ENCODE results near the gene CCDC28A. TPM values are rescaled to one million over a fixed set of nuclear protein-coding genes. Genes with fewer than 3 reads are reported as not detected.

The CCDC28A gene
- total and polyA plus RNA-seq, 7 donors = 17.4 to 49.5 (median 26.5) TPM

DNA sequence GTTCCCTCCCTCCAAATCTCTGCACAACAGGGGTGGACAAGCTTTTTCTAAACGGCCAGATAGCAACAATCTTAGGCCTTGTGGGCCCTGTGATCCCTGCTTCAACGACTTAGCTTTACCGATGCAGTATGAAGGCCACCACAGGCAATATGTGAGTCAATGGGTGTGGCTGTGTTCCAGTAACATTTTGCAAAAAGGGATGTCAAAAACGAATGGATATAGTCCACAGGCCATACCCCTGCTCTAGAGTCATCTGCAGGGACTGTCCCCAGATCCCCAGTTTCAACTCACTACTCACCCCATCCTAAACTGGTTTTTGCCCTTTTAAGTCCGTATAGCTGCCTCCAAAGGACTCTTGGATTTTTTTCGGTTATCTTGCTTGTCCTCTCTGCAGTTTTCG lies 56.7 kb downstream of the CCDC28A start:
- no peak overlapping the region for H3K4me3 ChIP-seq
- H3K4me1 ChIP-seq = peaks cover 0 to 20% (median 10%) of the 10 kb centered on the region in 4 donors
- no peaks in the 10 kb centered on the region for H3K36me3 ChIP-seq
- H3K27ac ChIP-seq = no peak overlapping the region
- DNase-seq = no peak
- H3K9me3 ChIP-seq = no peaks in the 10 kb centered on the region
- intact Hi-C loops (cut with DNase I) = loop anchor here (5.0 kb wide), 1 partner anchor 37 kb away; no protein-coding TSS in a partner anchor
- H3K27me3 ChIP-seq = no peaks in the 10 kb centered on the region
- TF ChIP-seq POLR2A (IDR thresholded peaks at IDR 0.05) (no peak), EP300 (IDR thresholded peaks at IDR 0.05) (no peak), POLR2AphosphoS5 (IDR thresholded peaks at IDR 0.05) (no peak)
- TF ChIP-seq, protein P1, sequence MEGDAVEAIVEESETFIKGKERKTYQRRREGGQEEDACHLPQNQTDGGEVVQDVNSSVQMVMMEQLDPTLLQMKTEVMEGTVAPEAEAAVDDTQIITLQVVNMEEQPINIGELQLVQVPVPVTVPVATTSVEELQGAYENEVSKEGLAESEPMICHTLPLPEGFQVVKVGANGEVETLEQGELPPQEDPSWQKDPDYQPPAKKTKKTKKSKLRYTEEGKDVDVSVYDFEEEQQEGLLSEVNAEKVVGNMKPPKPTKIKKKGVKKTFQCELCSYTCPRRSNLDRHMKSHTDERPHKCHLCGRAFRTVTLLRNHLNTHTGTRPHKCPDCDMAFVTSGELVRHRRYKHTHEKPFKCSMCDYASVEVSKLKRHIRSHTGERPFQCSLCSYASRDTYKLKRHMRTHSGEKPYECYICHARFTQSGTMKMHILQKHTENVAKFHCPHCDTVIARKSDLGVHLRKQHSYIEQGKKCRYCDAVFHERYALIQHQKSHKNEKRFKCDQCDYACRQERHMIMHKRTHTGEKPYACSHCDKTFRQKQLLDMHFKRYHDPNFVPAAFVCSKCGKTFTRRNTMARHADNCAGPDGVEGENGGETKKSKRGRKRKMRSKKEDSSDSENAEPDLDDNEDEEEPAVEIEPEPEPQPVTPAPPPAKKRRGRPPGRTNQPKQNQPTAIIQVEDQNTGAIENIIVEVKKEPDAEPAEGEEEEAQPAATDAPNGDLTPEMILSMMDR (IDR thresholded peaks at IDR 0.05) = no peak
- 85 to 92% methylated on average over 7 of the region's 7 CpGs for WGBS, 2 donors

DNA sequence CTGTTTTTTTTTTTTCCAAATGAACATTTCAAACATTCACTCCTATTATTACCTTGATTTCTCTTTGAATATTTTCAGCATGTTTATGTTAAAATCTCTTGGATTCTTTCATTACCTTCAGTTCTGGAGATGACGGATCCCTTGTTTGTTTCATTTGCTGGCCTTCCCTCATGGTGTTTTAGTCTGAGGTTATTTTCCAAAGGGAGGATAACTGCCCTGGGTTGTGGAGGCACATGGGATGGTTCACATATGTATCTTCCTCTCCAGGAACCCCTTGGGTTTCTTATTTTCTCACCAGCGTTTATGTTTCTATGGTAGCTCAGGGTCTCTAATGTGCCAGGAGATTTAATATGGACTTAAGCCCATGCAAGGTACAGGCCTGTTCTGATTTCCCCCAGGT lies 58.6 kb downstream of the CCDC28A start:
- no peaks in the 10 kb centered on the region for H3K36me3 ChIP-seq
- no peak for DNase-seq
- H3K27me3 ChIP-seq = no peaks in the 10 kb centered on the region
- H3K4me1 ChIP-seq = peaks cover 0 to 24% (median 10%) of the 10 kb centered on the region in 4 donors
- no peaks in the 10 kb centered on the region for H3K9me3 ChIP-seq
- intact Hi-C loops (cut with DNase I) = loop anchor here (5.0 kb wide), 1 partner anchor 35 kb away; no protein-coding TSS in a partner anchor
- WGBS, 2 donors = 95 to 96% methylated on average over 2 of the region's 2 CpGs
- TF ChIP-seq EP300 (IDR thresholded peaks at IDR 0.05) = no peak
- TF ChIP-seq POLR2A (IDR thresholded peaks at IDR 0.05) = no peak
- TF ChIP-seq, protein P1 (IDR thresholded peaks at IDR 0.05) = no peak
- no peak for TF ChIP-seq POLR2AphosphoS5 (IDR thresholded peaks at IDR 0.05)
- H3K27ac ChIP-seq = no peak overlapping the region
- no peak overlapping the region for H3K4me3 ChIP-seq

DNA sequence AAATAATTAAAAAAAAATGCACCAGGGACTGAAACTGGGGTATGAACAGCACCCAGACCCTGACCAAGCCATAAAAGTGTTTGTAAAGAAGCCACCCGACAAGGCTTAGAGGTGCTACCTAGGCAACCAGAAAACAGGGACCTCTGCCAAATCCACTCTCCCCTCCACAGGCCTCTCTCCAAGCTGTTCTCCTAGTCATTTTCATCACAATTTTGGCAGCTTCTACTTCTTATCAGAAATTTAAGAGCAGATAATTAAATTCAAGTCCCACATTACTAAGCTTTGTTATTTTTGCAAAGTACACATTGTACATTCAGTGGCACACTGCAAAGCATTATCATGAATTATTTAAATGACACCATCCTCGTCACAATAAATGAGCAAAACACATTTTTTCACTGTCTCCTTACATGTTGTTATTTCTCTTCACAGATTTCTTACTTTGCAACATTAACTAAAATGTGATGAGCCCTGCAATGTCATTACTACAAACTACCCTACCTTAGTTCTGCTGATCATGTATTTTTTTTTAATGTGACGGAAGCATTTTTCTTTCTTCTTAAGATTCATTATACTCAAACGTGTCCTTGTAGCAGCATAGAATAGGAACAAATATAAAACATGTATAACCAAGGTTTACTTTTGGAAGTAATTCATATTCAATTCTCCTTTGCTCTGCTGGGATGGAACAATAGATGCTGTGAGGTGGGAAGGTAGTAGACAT lies 60.4 kb downstream of the CCDC28A start:
- no peaks in the 10 kb centered on the region for H3K9me3 ChIP-seq
- H3K4me1 ChIP-seq = peaks cover 0 to 24% (median 10%) of the 10 kb centered on the region in 4 donors
- 63 to 77% methylated on average over 4 of the region's 4 CpGs for WGBS, 2 donors
- H3K27me3 ChIP-seq = no peaks in the 10 kb centered on the region
- no peaks in the 10 kb centered on the region for H3K36me3 ChIP-seq
- H3K27ac ChIP-seq = peak overlapping the region in 3 of 4 donors; percentile 8 to 59 (median 56)
- H3K4me3 ChIP-seq = no peak overlapping the region
- no peak for DNase-seq
- TF ChIP-seq EP300 (IDR thresholded peaks at IDR 0.05) (no peak), POLR2A (IDR thresholded peaks at IDR 0.05) (no peak), POLR2AphosphoS5 (IDR thresholded peaks at IDR 0.05) (peak in 2 of 4 donors; percentile 41 to 46)
- TF ChIP-seq, protein P1 (IDR thresholded peaks at IDR 0.05) = no peak
- intact Hi-C loops (cut with DNase I) = loop anchor here (5.0 kb wide), 1 partner anchor 33 kb away; no protein-coding TSS in a partner anchor

DNA sequence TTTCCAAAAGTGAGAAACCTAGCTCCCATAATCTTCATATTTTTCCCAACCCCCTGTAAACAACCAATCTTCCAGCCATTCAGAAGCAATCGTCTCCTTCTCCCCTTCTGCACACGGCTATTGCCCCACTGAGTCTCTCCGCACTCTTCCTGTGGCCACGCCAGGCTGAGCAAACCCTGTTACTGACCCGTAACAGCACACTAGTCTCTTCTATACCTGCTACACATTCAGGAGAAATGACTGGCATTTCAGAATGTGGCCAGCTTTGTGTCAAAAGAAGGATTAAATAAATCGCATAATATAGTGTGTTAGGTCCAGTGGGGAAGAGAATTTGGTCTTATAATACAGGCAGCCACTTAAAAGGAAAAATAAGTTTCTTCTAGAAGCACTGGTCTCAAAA lies 63.7 kb downstream of the CCDC28A start:
- TF ChIP-seq, protein P1 (IDR thresholded peaks at IDR 0.05) = no peak
- TF ChIP-seq POLR2AphosphoS5 (IDR thresholded peaks at IDR 0.05) = no peak
- no peak for TF ChIP-seq POLR2A (IDR thresholded peaks at IDR 0.05)
- no peak for TF ChIP-seq EP300 (IDR thresholded peaks at IDR 0.05)
- Histone ChIP-seq H3K27me3 (no peaks in the 10 kb centered on the region), H3K9me3 (no peaks in the 10 kb centered on the region), H3K4me1 (peaks cover 0 to 24% (median 10%) of the 10 kb centered on the region in 4 donors), H3K27ac (no peak overlapping the region), H3K36me3 (no peaks in the 10 kb centered on the region), H3K4me3 (no peak overlapping the region)
- DNase-seq = no peak
- intact Hi-C loops (cut with DNase I) = no loop called here
- WGBS, 2 donors = 91 to 97% methylated on average over 6 of the region's 6 CpGs

Other genes with a start within 250 kb of the CCDC28A start
- not detected for gene ECT2L, start 22.3 kb downstream of the CCDC28A start, total RNA-seq
- under 1 TPM in 1 of 3 donors, not detected in 2; 0.04 TPM for gene ECT2L, start 22.3 kb downstream of the CCDC28A start, polyA plus RNA-seq
- gene REPS1, start 214.5 kb downstream of the CCDC28A start, total RNA-seq = 10 to 100 TPM; 26.3 to 53.7 (median 27.9) TPM
- gene REPS1, start 214.5 kb downstream of the CCDC28A start, polyA plus RNA-seq = 10 to 100 TPM; 12.6 to 22.6 (median 13.9) TPM

Measured in sigmoid colon (tissue), 7 donors.